Stimulated activated CD4-positive, alpha-beta T cell treated with anti-CD3 and anti-CD28 coated beads, Interleukin-12 subunit alpha, Interleukin-12 subunit beta, amount 100 ng/mL, for 24 hours (primary cell): ENCODE measurements around the gene ABHD16B.
"Not testable (repeated sequence)": the region's sequence is repeated elsewhere in the genome, so short reads cannot be mapped to it uniquely, and the experiment has no call there.

Experiments used
- DNase-seq, 2 experiments: peaks; one replicate each; pipeline ENCODE4 v3.0.0-alpha.2; 2020; ENCODE audit warnings: low read depth in 2 of 2

Gene ABHD16B

DNA sequence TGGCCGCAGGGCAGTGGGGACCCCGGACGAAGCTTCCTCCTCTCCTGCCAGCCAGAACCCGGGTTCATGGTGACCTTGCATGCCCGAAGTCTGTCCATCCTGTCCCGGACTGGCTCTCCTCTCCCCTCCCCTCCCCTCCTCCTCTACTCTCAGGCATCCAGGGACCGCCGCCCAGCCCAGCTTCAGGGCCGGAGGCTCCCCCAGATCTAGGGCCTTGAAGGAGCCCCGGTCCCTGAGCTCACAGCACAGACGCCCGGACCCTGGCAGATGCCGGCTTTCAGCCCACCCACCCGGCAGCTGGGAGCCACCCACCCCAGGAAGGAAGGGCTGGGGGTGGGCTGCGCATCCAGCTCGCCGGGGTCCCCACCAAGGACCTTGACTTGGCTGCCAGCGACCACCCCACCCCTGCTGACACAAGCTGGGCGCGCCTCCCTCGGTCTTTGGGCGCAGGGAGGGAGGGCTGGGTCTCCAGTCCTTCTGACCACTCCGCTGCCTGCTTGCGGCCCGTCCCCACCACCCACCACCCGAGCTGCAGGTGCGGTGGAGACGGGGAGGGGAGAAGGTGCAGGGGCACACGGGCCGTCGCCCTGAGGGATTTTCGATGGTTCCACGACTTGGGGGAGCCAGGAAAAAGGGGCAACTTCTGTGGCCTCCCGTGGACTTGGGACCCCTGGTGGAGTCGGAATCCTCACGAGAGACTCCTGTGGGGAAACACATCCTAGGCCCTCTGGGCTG, 5.8 kb upstream of the ABHD16B start:
- no peak for DNase-seq

GRCh38 chr20:63856098-63856511, 5.2 kb upstream of the ABHD16B start:
- no peak for DNase-seq

- DNase-seq, result no peak
Observed at GRCh38 chr20:63857764-63858392, 3.4 kb upstream of the ABHD16B start.

DNA sequence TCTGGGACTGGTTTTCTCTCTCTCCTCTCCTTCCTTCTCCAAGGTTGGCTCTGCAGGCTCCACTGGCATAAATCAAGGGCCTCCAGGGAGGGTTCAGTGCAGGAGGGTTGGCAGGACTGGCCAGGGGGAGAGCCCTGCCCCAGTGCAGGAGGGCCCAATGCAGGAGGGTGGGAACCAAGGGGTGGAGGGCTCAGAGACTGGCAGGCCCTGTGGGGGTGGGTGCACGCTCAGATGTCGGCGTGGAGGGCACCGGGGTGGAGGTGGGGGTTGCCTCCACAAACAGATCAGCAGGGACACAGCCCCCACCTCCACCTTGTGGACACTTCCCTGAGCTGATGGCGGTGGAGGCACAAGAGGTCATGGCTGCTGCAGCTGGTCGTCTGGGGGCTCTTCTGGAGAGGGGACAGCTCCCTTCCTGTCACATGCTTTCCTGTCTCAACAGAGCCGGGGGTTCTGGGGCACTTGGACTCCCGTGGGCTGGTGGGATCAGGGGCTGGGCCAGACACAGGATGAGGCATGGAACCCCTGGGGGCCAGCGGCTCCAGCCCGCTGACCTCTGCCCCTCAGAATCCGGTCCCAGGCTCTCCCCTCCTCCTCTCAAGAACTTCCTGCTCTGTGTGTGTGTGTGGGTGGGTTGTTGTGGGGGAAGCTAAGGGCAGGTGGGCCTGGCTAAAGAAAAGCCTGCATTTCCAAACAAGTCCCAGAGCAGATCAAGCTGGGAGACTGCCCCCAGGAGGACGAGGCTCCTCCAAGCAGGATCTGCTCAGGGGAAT, 2.7 kb upstream of the ABHD16B start:
- DNase-seq, result no peak

DNA sequence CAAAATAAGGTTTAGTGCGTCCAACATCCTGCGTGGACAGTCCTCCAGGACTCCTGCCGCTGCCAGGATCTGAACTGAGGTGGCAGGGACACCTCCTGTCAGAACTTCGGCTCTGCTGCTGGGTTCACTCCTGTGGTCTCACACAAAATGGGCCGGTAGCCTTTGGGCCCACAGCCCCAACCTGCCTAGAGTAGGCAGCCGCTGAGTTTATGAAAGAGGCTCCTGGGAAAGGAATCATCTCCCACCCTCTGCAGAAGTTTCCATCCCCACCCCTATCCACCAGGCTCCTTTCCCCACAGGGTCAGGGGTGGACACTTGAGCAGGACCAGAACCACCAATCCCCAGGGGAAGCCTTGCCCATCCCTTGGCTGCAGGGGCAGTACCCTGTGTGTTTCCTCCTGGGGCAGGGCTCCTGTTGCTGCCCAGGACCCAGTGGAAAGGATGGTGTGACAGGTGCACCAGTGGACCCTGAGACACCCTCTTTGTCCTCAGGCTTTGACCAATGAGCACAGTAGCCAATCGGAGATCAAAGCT, 2.1 kb upstream of the ABHD16B start:
- DNase-seq, result no peak

DNA sequence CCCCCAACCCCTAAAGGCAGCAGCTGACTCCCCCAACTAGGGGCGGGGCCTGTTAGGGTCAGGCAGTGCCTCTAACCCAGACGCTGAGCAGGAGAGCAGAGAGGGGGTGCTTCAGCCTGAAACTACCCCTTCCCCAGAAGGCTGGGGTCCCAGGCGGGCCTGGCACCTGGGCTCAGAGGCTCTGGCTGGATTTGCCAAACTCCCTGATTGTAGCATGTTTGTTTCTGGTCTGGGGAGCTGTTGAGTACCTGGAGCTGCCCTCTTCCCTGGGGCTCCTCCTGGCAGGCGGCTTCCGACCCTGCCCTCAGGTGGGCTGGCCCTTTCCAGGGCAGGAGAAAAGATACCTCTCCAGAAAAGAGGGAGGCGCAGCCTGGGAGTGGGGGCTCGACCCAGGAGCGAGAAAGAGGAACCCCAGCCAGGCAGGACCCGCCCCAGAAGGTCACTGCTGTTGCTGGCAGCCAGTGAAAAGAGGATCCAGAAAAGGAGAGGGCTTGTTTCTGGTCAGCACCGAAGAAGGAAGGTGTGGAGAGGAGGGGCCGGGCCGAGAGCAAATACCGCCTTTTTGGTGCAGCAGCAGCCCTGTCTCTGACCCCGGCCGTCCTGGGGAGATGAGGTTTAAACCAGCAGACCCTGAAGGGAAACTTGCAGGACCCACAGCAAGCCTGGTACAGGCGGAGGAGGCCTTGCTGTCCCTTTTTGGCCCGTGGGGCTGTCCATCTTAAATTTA, 810 bp upstream of the ABHD16B start:
- no peak for DNase-seq

DNA sequence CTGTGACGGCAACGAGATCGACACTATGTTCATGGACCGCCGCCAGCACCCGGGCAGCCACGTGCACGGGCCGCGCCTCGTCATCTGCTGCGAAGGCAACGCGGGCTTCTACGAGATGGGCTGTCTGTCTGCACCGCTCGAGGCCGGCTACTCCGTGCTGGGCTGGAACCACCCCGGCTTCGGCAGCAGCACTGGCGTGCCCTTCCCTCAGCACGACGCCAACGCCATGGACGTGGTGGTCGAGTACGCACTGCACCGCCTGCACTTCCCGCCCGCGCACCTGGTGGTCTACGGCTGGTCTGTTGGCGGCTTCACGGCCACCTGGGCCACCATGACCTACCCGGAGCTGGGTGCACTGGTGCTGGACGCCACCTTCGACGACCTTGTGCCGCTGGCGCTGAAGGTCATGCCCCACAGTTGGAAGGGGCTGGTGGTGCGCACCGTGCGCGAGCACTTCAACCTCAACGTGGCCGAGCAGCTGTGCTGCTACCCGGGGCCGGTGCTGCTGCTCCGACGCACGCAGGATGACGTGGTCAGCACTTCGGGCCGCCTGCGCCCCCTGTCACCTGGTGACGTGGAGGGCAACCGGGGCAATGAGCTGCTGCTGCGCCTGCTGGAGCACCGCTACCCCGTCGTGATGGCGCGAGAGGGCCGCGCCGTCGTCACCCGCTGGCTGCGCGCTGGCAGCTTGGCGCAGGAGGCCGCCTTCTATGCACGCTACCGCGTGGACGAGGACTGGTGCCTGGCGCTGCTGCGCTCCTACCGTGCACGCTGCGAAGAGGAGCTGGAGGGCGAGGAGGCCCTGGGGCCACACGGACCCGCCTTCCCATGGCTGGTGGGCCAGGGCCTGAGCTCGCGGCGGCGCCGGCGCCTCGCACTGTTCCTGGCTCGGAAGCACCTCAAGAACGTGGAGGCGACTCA, 943 bp downstream of the ABHD16B start:
- DNase-seq, result no peak

DNA sequence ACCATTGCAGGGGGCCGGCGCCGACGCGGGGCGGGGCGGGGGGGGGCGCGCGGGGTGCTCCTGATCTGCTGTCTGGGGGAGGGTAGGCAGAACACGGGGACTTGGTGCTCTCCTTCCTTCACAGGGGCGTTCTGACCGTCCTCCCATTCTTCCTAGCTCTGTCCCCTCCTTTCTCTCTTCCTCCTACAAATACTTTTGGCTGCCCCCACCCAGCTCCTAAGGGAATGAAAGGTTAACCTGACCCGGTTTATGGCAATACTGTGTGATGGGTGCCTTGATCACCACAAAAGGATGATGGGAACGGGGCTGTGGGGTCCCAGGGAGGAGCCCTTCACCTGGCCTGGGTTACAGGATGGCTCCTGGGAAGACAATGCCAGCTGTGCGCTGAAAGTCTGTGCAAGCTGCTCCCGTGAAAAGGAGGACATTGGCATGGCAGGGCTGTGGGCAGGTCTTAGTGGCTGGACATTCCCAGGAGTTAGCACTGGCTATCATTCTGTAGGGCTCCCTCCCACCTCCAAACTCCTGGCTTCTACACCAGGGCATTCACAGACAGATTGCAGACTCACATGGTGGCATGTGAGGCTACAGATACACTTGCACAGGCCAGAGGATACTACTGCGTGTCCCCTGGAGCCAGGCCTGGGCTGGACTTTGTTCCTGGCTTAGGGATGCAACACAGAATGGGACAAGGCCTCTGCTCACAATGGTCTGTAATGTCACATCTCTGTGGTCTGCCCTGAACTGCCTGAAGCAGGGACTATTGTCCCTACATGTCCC, 1.9 kb downstream of the ABHD16B start:
- no peak for DNase-seq

- DNase-seq, result peak; percentile 51 to 69
Observed at GRCh38 chr20:63863798-63864544, 2.7 kb downstream of the ABHD16B start.

GRCh38 chr20:63864545-63864977, 3.3 kb downstream of the ABHD16B start:
- DNase-seq, result no peak

DNA sequence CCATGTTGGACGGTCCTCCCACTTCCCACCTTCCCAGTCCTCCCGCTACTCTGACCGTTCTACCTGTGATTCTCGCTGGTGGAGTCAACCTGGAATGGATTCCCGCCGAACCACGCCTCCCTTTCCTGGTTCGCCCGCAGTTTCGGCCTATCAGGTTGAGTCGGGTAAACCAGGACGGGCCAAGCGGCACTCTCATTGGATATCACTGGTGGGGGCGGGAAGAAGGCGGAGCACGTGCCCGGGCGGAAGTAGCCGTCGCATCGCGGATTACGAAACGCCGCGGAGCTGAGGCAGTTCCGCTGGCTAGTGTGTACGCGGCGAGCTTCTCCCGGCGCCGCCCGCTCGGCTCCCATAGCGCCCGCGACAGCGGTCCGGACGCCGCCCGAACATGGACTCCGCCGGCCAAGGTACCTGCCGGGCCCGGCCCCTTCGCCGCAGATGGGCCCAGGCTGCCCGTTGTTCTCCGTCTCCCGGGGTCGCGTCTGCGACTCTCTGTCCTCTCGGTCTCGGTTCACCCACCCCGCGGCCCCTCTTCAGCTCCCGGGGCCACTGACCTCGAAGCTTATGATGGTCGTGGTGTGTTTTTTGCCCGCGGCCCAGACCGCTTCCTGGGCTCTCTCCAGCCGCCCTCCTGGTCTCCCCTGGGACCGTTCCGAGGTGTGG, 3.8 kb downstream of the ABHD16B start, which contains the start of gene TPD52L2:
TPD52L2 (plus strand) TSS at position 293 of the 663 bp plus-strand sequence; CDS start at position 389, 96 bp downstream.
- peak; percentile 97 to 98 for DNase-seq

DNA sequence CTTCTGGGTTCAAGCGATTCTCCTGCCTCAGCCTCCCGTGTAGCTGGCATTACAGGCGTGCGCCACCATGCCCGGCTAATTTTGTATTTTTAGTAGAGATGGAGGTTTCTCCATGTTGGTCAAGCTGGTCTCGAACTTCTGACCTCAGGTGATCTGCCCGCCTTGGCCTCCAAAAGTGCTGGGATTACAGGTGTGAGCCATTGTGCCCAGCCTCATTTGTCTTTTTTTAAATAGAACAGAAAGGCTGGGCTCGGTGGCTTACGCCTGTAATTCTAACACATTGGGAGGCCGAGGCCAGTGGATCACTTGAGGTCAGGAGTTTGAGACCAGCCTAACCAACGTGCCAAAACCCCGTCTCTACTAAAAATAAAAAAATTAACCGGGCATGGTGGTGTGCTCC, 5.7 kb downstream of the ABHD16B start:
- DNase-seq, result not testable (repeated sequence)

GRCh38 chr20:63868264-63868663, 7.0 kb downstream of the ABHD16B start:
- no peak for DNase-seq

DNA sequence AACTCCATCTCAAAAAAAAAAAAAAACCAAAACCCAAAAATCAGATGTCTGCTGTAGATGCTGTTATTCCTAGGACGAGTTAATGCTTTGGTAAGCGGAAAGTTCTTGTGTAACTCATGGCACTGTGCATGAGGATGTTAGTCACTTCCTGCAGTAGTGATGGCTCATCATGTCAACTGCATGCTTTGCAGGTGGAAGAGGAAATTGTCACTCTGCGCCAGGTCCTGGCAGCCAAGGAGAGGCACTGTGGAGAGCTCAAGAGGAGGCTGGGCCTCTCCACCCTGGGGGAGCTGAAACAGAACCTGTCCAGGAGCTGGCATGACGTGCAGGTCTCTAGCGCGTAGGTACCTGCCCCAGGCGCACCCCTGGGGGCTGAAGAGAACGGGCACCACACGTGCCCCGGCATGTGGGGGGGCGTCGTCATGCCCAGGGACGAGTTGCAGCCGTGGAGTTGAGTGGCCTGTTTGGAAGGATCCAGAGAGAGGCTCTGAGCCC, 12.2 kb downstream of the ABHD16B start:
- peak in 1 of 2 experiments; percentile 23 for DNase-seq

- DNase-seq, result not testable (repeated sequence)
Observed at GRCh38 chr20:63874241-63874640, 12.9 kb downstream of the ABHD16B start.

GRCh38 chr20:63876489-63877036, 15.3 kb downstream of the ABHD16B start:
- no peak for DNase-seq

DNA sequence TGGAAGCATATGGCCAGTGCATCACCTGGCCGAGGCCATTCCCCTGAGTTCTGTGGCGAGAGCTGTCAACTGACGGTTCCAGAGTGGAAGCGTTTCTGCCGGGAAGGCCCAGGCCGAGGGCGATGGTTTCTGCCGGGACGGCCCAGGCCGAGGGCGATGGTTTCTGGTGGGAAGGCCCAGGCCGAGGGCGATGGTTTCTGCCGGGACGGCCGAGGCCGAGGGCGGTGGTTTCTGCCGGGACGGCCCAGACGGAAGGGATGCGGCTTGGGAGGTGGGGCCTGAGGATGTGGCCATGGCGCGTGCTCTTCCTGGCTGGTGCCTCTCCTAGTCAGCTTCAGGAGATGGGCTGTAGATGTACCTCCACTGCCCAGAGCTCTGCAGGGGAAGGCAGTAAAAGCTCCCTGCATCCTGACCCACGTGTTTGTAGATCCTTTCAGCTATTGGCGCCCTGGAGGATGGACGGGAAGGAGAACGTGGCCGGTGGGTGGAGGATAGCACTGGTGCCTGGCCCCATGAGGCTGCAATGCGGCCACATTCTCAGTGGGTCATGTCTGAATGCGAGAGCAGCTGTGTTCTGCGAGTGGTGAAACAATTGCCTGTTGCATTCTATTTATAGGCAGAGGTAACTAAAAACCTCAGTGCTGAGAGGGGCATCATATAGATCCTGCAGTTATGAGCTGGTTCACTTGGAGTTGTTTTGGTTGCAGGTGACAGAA, 16.6 kb downstream of the ABHD16B start:
- no peak for DNase-seq
